Measurements from ENCODE around the gene DLGAP4.

- no peak for TF ChIP-seq POLR2A (IDR thresholded peaks at IDR 0.05; ENCODE audit: low read depth, low read length)
- no peak for TF ChIP-seq POLR2AphosphoS5 (IDR thresholded peaks at IDR 0.05; ENCODE audit: low read depth, low read length)
- TF ChIP-seq TAF1 (IDR thresholded peaks at IDR 0.05; ENCODE audit: borderline replicate concordance, low read depth, low read length) = no peak
Measured at GRCh38 chr20:36367370-36367745, 61.2 kb downstream of the DLGAP4 start.
